B cell (primary cell): Measurements from ENCODE around the gene ICE2.

ENCODE experiments used
- CTCF ChIP-seq: fragments of 200-600 bp; IDR thresholded peaks from one replicate; pipeline ENCODE4 v1.8.0; 2022; ENCODE audit warnings: antibody characterized with exemption, mild to moderate bottlenecking
- EZH2 ChIP-seq: IDR thresholded peaks from 2 replicates; pipeline ENCODE4 v1.6.1; 2012; ENCODE audit warnings: borderline replicate concordance, low read depth, mild to moderate bottlenecking, moderate library complexity, low read length; ENCODE audit not compliant: insufficient read depth, poor library complexity, severe bottlenecking

- TF ChIP-seq CTCF (no peak), EZH2 (no peak)
Observed at GRCh38 chr15:60442031-60442650, 36.8 kb downstream of the ICE2 start.
